ENCODE data around the gene ANKS1B.

Gene ANKS1B

GRCh38 chr12:98999559-98999958 is 985.2 kb downstream of the ANKS1B start:
- no peak overlapping the region for H3K27ac ChIP-seq (ENCODE audit: low read depth, low read length, severe bottlenecking)
- no peaks in the 10 kb centered on the region for H3K9me3 ChIP-seq (ENCODE audit: control insufficient read depth, low read length)
- H3K36me3 ChIP-seq (ENCODE audit: control insufficient read depth, insufficient read depth, low read length) = no peaks in the 10 kb centered on the region
- no peak overlapping the region for H3K4me3 ChIP-seq (ENCODE audit: extremely low read depth, insufficient read depth, low read length, poor library complexity, severe bottlenecking)
- 71 to 100% methylated on average over 1 to 3 of the region's 7 CpGs for WGBS, 2 experiments (ENCODE audit: insufficient coverage in 2 of 2)
- H3K4me1 ChIP-seq (ENCODE audit: control insufficient read depth, insufficient read depth, low read length, poor library complexity, severe bottlenecking) = no peaks in the 10 kb centered on the region

- no peaks in the 10 kb centered on the region for H3K4me1 ChIP-seq (ENCODE audit: control insufficient read depth, insufficient read depth, low read length, poor library complexity, severe bottlenecking)
- WGBS, 2 experiments (ENCODE audit: insufficient coverage in 2 of 2) = 69 to 89% methylated on average over 2 of the region's 6 CpGs
- no peak overlapping the region for H3K27ac ChIP-seq (ENCODE audit: low read depth, low read length, severe bottlenecking)
- H3K36me3 ChIP-seq (ENCODE audit: control insufficient read depth, insufficient read depth, low read length) = no peaks in the 10 kb centered on the region
- no peak overlapping the region for H3K4me3 ChIP-seq (ENCODE audit: extremely low read depth, insufficient read depth, low read length, poor library complexity, severe bottlenecking)
- no peaks in the 10 kb centered on the region for H3K9me3 ChIP-seq (ENCODE audit: control insufficient read depth, low read length)
These were observed 985.9 kb downstream of the ANKS1B start for GRCh38 chr12:98998697-98999299.

GRCh38 chr12:98997899-98998298 is 986.8 kb downstream of the ANKS1B start:
- Histone ChIP-seq H3K4me1 (ENCODE audit: control insufficient read depth, insufficient read depth, low read length, poor library complexity, severe bottlenecking) (no peaks in the 10 kb centered on the region), H3K4me3 (ENCODE audit: extremely low read depth, insufficient read depth, low read length, poor library complexity, severe bottlenecking) (no peak overlapping the region), H3K9me3 (ENCODE audit: control insufficient read depth, low read length) (no peaks in the 10 kb centered on the region), H3K36me3 (ENCODE audit: control insufficient read depth, insufficient read depth, low read length) (no peaks in the 10 kb centered on the region), H3K27ac (ENCODE audit: low read depth, low read length, severe bottlenecking) (no peak overlapping the region)
- 78 to 88% methylated on average over 1 of the region's 1 CpG for WGBS, 2 experiments (ENCODE audit: insufficient coverage in 2 of 2)

GRCh38 chr12:98990648-98991047 is 994.1 kb downstream of the ANKS1B start:
- Histone ChIP-seq H3K9me3 (ENCODE audit: control insufficient read depth, low read length) (no peaks in the 10 kb centered on the region), H3K4me3 (ENCODE audit: extremely low read depth, insufficient read depth, low read length, poor library complexity, severe bottlenecking) (no peak overlapping the region), H3K4me1 (ENCODE audit: control insufficient read depth, insufficient read depth, low read length, poor library complexity, severe bottlenecking) (no peaks in the 10 kb centered on the region), H3K27ac (ENCODE audit: low read depth, low read length, severe bottlenecking) (no peak overlapping the region), H3K36me3 (ENCODE audit: control insufficient read depth, insufficient read depth, low read length) (no peaks in the 10 kb centered on the region)
- WGBS, 2 experiments (ENCODE audit: insufficient coverage in 2 of 2) = 81 to 94% methylated on average over 3 of the region's 3 CpGs

- no peak overlapping the region for H3K27ac ChIP-seq (ENCODE audit: low read depth, low read length, severe bottlenecking)
- no peaks in the 10 kb centered on the region for H3K36me3 ChIP-seq (ENCODE audit: control insufficient read depth, insufficient read depth, low read length)
- H3K4me3 ChIP-seq (ENCODE audit: extremely low read depth, insufficient read depth, low read length, poor library complexity, severe bottlenecking) = no peak overlapping the region
- 82 to 100% methylated on average over 1 of the region's 2 CpGs for WGBS, 2 experiments (ENCODE audit: insufficient coverage in 2 of 2)
- H3K4me1 ChIP-seq (ENCODE audit: control insufficient read depth, insufficient read depth, low read length, poor library complexity, severe bottlenecking) = no peaks in the 10 kb centered on the region
- H3K9me3 ChIP-seq (ENCODE audit: control insufficient read depth, low read length) = no peaks in the 10 kb centered on the region
These were observed 999.6 kb downstream of the ANKS1B start for GRCh38 chr12:98985156-98985555.

- H3K4me1 ChIP-seq (ENCODE audit: control insufficient read depth, insufficient read depth, low read length, poor library complexity, severe bottlenecking) = no peaks in the 10 kb centered on the region
- H3K36me3 ChIP-seq (ENCODE audit: control insufficient read depth, insufficient read depth, low read length) = no peaks in the 10 kb centered on the region
- no peak overlapping the region for H3K4me3 ChIP-seq (ENCODE audit: extremely low read depth, insufficient read depth, low read length, poor library complexity, severe bottlenecking)
- WGBS, 2 experiments (ENCODE audit: insufficient coverage in 2 of 2) = no CpG with 5 or more reads among the region's 1 CpG
- no peak overlapping the region for H3K27ac ChIP-seq (ENCODE audit: low read depth, low read length, severe bottlenecking)
- no peaks in the 10 kb centered on the region for H3K9me3 ChIP-seq (ENCODE audit: control insufficient read depth, low read length)
These were observed 1001.1 kb downstream of the ANKS1B start for GRCh38 chr12:98983647-98984046.

GRCh38 chr12:98980508-98980907 is 1004.2 kb downstream of the ANKS1B start:
- Histone ChIP-seq H3K27ac (ENCODE audit: low read depth, low read length, severe bottlenecking) (no peak overlapping the region), H3K4me3 (ENCODE audit: extremely low read depth, insufficient read depth, low read length, poor library complexity, severe bottlenecking) (no peak overlapping the region), H3K36me3 (ENCODE audit: control insufficient read depth, insufficient read depth, low read length) (no peaks in the 10 kb centered on the region), H3K4me1 (ENCODE audit: control insufficient read depth, insufficient read depth, low read length, poor library complexity, severe bottlenecking) (peaks cover 4% of the 10 kb centered on the region), H3K9me3 (ENCODE audit: control insufficient read depth, low read length) (no peaks in the 10 kb centered on the region)

- Histone ChIP-seq H3K27ac (ENCODE audit: low read depth, low read length, severe bottlenecking) (no peak overlapping the region), H3K4me1 (ENCODE audit: control insufficient read depth, insufficient read depth, low read length, poor library complexity, severe bottlenecking) (peaks cover 4% of the 10 kb centered on the region), H3K9me3 (ENCODE audit: control insufficient read depth, low read length) (no peaks in the 10 kb centered on the region), H3K36me3 (ENCODE audit: control insufficient read depth, insufficient read depth, low read length) (no peaks in the 10 kb centered on the region), H3K4me3 (ENCODE audit: extremely low read depth, insufficient read depth, low read length, poor library complexity, severe bottlenecking) (no peak overlapping the region)
- WGBS, 2 experiments (ENCODE audit: insufficient coverage in 2 of 2) = no CpG with 5 or more reads among the region's 2 CpGs
These were observed 1007.5 kb downstream of the ANKS1B start for GRCh38 chr12:98977186-98977585.

- no peaks in the 10 kb centered on the region for H3K9me3 ChIP-seq (ENCODE audit: control insufficient read depth, low read length)
- peaks cover 4% of the 10 kb centered on the region for H3K4me1 ChIP-seq (ENCODE audit: control insufficient read depth, insufficient read depth, low read length, poor library complexity, severe bottlenecking)
- H3K4me3 ChIP-seq (ENCODE audit: extremely low read depth, insufficient read depth, low read length, poor library complexity, severe bottlenecking) = no peak overlapping the region
- no peaks in the 10 kb centered on the region for H3K36me3 ChIP-seq (ENCODE audit: control insufficient read depth, insufficient read depth, low read length)
- H3K27ac ChIP-seq (ENCODE audit: low read depth, low read length, severe bottlenecking) = no peak overlapping the region
These were observed 1009.9 kb downstream of the ANKS1B start for GRCh38 chr12:98974767-98975381.

GRCh38 chr12:98973395-98973794 is 1011.3 kb downstream of the ANKS1B start:
- peaks cover 4% of the 10 kb centered on the region for H3K4me1 ChIP-seq (ENCODE audit: control insufficient read depth, insufficient read depth, low read length, poor library complexity, severe bottlenecking)
- H3K36me3 ChIP-seq (ENCODE audit: control insufficient read depth, insufficient read depth, low read length) = no peaks in the 10 kb centered on the region
- WGBS, 2 experiments (ENCODE audit: insufficient coverage in 2 of 2) = no CpG with 5 or more reads among the region's 2 CpGs
- H3K4me3 ChIP-seq (ENCODE audit: extremely low read depth, insufficient read depth, low read length, poor library complexity, severe bottlenecking) = no peak overlapping the region
- no peaks in the 10 kb centered on the region for H3K9me3 ChIP-seq (ENCODE audit: control insufficient read depth, low read length)
- H3K27ac ChIP-seq (ENCODE audit: low read depth, low read length, severe bottlenecking) = no peak overlapping the region

- H3K4me3 ChIP-seq (ENCODE audit: extremely low read depth, insufficient read depth, low read length, poor library complexity, severe bottlenecking) = no peak overlapping the region
- peaks cover 4% of the 10 kb centered on the region for H3K4me1 ChIP-seq (ENCODE audit: control insufficient read depth, insufficient read depth, low read length, poor library complexity, severe bottlenecking)
- no peak overlapping the region for H3K27ac ChIP-seq (ENCODE audit: low read depth, low read length, severe bottlenecking)
- no peaks in the 10 kb centered on the region for H3K36me3 ChIP-seq (ENCODE audit: control insufficient read depth, insufficient read depth, low read length)
- no peaks in the 10 kb centered on the region for H3K9me3 ChIP-seq (ENCODE audit: control insufficient read depth, low read length)
These were observed 1013.8 kb downstream of the ANKS1B start for GRCh38 chr12:98970950-98971349.

Measured in mesodermal cell (in vitro differentiated cells).